HG03064 (cell line): ENCODE results near the gene SENP8.
A peak's percentile ranks its signal among the peaks of the same experiment; 100 is the strongest.
"Not testable (repeated sequence)": the region's sequence is repeated elsewhere in the genome, so short reads cannot be mapped to it uniquely, and the experiment has no call there.

Experiments
- ATAC-seq: cut with Tn5 transposase; IDR thresholded peaks from one replicate; pipeline ENCODE4 v1.9.1; 2021; ENCODE audit warnings: low read depth; ENCODE audit not compliant: unreplicated experiment

SENP8 gene

DNA sequence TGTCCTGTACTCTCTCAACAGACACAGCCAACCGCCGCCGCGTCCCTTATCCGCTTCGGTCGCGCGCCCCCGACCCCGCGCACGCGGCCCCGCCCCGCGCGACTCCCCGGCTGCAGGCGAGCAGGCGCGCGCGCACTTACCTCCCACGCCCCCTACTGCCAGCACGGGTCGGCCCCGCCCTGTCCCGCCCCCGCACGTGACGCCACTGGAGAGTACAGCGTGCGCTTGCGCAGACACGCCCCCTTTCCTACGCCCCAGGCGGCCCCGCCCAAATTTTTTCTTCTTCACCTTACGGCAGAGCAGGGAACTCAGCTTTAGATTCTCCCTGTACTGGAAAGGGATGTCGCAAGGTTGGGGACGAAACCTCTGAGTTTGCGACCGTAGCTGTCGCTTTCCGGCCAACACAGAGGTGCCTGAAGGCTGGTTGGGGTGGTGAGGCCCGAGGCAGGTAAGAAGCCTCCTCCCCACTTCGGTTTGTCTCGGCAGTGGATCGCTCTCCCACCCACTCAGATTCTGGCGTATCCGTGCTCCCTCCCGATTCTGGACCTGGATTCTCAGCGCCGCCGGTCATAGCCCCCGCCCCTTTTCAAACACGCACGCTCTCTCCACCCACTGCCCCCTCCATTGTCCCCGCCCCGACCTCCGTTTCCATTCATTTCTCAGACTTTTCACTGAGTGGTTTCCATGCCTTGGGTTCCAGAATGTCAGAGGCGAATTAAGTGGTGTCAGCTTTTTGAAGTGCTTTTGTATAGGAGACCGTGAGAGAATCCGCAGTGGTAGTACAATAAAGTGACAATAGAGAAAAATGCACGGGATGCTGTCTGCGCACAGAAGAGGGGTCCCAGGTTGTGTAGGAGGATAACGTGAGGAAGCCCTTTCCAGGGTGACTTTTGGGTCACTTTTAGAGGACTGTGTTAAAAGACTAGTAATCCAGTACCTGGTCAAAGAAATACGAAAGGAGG lies at the start of gene SENP8, which contains the start of gene MYO9A:
Gene SENP8, plus strand, starts transcription at position 387 of the 962 bp plus-strand sequence. CDS start 21,221 bp downstream, outside the sequence.
Gene MYO9A, minus strand, starts transcription at position 134 of the 962 bp plus-strand sequence. CDS start 71,587 bp downstream, outside the sequence.
- peak; percentile 71 for ATAC-seq

DNA sequence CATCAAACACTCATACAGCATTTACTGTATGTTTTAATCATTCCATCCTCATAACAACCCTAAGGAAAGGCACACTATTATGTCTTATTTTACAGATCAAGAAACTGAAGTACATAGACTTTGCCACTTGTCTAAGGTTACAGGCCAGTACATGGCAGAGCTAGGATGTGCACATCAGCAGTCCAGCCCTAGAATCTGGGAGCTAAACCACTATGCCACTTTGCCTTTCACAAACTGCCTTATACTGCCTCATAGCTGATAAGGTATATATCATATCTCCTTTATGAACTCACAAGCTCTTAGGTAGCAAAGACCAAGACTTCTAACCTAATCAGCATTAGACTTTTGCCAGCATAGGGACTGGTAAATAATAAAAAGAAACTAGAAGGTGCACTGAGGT lies 49.3 kb upstream of the SENP8 start:
- ATAC-seq, result no peak

DNA sequence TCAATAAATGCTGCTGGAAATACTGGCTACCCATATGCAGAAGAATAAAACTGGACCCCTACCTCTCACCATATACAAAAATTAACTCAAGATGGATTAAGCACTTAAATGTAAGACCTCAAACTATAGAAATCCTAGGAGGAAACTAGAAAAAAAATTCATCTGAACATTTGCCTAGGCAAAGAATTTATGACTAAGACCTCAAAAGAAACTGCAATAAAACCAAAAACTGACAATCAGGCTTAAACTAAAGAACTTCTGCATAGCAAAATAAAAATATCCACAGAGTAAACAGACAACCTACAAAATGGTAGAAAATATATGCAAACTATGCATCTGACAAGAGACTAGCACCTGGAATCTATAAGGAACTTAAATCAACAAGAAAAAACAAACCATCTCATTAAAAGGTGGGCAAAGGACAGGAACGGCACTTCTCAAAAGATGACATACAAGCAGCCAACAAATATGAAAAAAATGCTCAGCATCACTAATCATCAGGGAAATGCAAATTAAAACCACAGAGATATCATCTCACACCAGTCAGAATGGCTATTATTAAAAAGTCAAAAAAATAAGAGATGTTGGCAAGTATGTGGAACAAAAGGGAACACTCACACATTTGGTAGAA lies 47.3 kb upstream of the SENP8 start:
- no peak for ATAC-seq

DNA sequence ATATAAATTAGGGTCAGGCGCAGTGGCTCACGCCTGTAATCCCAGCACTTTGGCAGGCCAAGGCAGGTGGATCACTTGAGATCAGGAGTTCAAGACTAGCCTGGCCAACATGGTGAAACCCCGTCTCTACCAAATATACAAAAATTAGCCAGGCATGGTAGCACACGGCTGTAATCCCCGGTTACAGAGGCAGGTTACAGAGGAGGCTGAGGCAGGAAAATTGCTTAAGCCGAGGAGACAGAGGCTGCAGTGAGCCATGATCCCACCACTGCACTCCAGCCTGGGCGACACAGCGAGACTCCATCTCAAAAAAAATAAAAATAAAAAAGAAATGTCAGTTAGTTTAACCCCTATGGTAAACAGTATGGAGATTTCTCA lies 46.8 kb upstream of the SENP8 start:
- ATAC-seq, result not testable (repeated sequence)

DNA sequence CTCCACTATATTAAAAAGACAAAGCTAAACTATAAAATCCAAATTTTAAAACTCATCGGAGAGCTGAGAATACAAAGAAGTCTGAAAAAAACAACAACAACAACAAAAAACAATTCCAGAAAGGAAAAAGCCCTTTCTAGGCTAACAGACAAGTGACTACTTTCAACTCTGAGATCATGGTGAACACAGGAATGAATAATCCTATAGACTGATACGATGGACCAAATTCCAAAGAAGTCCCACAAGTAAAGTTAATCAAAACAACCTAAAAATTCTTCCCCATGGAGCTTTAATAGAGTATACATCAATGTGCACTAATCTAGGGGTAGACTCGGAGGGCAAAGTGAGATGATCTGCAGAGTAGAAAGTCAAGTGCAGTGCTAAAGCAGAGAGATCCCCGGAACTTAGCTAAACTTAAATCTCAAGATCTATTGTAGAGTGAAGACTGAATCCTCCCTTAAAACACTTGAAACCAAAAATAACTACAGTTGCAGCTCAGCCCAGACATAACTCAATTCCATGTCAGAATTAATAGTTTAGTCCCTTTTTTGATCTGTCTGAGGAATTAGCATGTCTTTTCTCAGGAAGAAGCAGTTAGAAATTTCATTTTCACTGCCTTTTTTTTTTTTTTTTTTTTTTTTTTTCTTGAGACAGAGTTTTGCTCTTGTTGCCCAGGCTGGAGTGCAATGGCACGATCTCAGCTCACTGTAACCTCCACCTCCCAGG lies 43.7 kb upstream of the SENP8 start:
- ATAC-seq, result no peak

DNA sequence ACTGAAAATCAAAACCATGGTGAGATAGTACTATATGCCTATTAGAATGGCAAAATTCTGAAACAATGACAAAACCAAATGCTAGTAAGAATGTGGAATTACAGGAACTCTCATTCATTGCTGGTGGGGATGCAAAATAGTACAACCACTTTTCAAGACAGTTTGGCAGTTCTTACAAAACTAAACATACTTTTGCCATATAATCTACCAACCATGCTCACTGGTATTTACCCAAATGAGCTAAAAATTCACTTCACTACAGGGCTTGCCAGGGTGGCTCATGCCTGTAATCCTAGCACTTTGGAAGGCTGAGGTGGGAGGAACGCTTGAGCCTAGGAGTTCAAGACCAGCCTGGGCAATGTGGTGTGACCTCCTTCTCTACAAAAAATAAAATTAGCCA lies 40.3 kb upstream of the SENP8 start:
- ATAC-seq, result no peak

DNA sequence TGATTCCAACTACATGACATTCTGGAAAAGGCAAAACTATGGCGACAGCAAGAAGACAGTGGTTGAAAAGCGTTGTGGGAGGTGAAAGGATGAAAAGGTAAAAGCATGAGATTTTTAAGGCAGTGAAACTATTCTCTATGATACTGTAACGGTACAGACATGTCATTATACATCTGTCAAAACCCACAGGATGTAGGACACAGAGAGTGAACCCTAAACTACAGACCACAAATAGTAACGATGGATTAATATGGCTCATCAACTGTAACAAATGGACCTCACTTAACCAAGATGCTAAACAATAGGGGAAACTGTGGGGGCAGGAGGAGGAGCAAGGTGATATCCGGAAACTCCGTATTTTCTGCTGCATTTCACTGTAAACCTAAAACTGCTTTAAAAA lies 39.3 kb upstream of the SENP8 start:
- peak; percentile 95 for ATAC-seq

DNA sequence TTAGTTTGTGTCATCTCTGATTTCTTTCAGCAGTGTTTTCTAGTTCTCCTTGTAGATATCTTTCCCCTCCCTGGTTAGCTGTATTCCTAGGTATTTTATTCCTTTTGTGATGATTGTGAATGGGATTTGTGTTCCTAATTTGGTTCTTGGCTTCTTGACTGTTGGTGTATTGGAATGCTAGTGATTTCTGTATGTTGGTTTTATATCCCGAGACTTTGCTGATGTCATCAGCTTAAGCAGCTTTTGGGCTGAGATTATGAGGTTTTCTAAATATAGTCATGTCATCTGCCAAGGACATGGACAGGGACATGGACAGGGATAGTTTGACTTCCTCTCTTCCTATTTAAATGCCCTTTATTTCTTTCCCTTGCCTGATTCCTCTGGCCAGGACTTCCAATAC lies 36.0 kb upstream of the SENP8 start:
- no peak for ATAC-seq

DNA sequence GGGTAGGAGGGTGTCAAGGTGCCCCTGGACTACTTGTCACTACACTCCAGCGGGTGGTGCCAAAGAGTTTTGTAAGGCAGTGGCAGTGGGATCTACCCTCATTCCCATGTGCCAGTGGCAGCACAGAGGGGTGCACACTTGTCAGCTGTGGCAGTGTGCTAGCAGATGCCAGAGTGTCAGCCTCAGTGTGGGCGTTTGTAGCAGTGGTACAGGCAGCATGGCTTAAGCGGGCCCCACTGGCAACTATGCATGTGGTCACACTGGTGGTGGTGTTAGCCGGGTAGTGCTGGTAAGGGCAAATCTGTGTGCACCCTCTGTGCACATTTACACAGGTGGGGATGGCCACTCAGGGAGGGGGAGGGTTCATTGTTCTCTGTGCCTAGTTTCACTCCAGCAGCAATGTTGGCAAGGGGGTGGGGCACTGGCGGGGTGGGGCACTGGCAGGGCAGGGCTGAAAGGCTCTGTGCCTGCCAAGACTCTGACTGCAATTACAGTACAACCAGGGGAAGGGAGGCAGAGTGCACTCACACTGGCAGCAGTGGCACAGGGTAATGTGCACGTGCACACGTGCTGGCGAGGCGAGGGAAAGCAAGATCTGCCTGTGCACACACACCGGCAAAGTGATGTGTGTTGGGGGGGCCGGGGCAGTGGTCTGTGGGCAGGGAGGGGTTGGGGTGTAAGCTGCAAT lies 32.0 kb upstream of the SENP8 start:
- ATAC-seq, result no peak

DNA sequence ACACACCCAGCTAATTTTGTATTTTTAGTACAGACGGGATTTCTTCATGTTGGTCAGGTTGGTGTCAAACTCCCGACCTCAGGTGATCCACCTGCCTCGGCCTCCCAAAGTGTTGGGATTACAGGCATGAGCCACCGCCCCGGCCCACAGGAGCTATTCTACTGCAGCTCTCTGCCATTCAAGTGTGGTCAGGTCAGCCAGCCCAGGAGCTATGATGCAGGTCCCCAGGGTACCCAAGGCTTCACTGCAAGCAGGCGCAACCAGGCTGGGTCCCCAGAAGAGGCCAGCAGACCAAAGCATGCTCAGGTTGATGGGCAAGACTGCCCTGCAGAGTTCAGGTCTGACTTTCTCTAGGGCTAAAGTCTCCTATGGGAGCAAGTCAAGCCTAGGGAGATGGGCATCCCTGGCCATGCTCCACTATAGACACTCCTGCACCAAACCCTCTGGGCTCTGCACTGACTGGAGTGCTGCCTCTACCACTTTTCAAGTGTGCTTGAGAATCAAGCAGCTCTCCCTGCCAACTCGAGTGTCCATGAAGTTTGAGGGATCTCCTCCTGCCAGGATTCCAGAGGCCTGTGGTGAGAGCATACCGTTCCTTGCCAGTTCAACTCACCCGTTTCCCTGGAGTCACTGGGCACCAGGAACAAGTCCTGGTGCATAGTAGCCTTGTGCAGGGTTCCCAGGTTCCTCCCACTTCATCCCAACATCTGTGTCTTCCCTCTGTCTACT lies 31.1 kb upstream of the SENP8 start:
- no peak for ATAC-seq

DNA sequence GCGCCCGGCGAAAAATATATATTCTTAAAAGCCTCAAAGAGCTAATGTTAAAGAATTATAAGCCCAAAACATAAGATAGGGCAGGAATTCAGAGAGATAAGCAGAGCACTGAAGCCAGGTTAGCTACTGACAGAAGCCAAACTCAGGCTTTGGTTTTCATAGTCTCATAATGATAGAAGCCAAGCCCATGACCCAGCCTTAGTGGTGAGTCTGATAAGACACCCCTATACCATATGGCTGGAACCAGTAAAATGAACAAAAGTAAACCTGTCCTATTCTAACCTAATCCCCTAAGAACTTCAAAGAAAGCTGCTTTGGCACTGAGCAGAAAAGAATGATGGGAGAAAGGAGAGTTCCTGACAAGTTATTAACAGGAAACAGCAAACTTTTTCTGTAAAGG lies 26.2 kb upstream of the SENP8 start:
- no peak for ATAC-seq

DNA sequence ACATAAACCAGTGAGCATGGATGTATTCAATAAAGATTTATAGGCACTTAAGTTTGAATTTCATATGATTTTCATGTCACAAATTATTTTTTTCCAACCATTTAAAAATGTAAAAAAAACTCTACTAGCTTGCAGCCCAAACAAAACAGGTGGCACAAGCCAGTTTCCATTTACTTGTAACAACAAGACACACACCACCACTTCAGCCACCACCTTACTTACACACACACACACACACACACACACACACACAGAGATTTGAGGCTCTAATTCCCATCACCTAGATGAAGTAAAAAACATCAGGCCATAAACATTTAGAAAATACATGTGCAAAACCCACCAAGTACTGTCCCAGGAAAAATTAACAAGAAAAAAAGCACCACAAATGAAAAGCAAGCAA lies 25.5 kb upstream of the SENP8 start:
- ATAC-seq, result no peak

DNA sequence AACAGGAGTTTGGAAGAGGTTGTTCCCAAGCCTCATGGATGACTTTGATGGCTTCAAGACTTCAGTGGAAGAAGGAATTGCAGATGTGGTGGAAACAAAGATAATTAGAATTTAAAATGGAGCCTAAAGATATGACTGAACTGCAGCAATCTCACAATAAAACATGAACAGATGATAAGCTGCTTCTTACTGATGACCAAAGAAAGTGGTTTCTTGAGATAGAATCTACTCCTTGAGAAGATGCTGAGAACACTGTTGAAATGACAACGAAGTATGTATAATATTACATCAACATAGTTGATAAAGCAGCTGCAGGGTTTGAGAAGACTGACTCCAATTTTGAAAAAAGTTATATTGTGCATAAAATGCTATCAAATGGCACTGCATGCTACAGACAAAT lies 21.4 kb upstream of the SENP8 start:
- ATAC-seq, result no peak

DNA sequence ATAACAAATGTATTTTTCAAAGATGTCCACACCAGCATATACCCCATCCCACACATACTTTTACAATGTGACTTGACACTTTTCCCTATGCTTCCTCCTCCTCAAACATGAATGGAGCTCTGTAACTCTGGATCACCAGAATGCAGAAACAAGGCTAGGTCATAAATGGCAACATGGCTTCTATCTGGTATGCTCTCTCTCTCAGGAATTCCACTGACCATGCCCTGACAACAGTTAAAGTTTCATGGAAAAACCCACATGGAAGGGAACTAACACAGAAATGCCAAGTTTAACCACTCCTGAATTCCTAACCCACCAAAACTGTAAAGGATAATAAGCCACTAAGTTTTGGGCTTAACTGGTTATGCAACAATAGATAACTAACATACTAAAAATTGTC lies 20.2 kb upstream of the SENP8 start:
- ATAC-seq, result no peak

DNA sequence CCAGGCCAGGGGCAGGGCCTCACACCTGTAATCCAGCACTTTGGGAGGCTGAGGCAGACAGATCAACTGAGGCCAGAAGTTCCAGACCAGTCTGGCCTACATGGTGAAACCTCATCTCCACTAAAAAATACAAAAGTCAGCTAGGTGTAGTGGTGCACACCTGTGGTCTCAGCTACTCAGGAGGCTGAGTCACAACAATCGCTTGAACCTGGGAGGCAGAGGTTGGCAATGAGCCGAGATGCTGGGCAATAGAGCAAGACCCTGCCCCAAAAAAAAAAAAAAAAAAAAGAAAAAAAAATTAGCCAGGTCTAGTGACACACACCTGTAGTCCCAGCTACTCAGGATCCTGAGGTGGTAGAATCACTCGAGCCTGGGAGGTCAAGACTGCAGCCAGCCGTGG lies 19.0 kb upstream of the SENP8 start:
- no peak for ATAC-seq

DNA sequence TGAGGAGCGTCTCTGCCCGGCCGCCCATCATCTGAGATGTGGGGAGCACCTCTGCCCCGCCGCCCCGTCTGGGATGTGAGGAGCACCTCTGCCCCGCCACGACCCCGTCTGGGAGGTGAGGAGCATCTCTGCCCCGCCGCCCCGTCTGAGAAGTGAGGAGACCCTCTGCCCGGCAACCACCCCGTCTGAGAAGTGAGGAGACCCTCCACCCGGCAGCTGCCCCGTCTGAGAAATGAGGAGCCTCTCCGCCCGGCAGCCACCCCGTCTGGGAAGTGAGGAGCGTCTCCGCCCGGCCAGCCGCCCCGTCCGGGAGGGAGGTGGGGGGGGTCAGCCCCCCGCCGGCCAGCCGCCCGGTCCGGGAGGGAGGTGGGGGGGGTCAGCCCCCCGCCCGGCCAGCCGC lies 17.7 kb upstream of the SENP8 start:
- not testable (repeated sequence) for ATAC-seq

DNA sequence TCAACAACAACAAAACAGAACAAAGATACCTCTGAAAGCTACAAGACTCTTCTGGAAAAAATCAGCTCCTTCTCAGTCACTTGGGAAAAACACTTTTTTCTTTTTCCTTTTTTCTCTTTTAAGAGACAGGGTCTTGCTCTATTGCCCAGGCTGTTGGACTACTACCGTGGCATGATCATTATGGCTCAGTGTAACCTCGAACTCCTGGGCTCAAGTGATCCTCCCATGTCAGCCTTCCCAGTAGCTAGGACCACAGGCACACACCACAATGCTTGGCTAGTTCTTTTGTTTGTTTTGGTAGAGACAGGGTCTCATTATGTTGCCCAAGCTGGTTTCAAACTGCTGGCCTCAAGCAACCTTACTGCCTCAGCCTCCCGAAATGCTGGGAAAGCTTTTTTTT lies 13.1 kb upstream of the SENP8 start:
- no peak for ATAC-seq

DNA sequence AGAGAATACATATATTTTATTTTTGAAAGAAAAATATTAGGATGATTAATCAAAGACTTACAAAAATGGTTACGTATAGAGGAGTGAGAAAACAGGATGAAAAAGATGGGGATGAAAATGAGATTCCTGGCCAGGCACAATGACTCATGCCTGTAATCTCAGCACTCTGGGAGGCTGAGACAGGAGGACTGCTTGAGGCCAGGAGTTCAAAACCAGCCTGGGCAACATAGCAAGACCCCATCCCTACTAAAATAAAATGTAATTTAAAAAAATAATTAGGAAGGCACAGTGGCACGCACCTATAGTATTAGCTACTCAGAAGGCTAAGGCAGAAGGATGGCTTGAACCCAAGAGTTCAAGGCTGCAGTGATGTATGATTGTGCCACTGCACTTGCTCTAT lies 12.1 kb upstream of the SENP8 start:
- no peak for ATAC-seq

DNA sequence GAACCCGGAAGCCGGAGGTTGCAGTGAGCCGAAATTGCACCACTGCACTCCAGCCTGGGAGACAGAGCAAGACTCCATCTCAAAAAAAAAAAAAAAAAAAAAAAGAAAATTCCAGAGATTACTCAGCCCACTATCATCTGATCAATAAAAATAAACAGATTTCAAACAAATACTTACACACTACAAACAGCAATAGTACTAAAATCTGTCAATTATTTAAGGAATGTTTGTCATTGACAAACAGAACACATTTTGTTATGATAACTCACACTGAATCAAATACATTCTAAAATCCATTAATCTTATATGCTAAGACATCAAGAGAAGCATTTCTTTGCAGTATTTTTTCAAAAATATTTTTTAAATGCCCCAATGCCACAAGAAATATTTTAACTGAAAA lies 7.8 kb upstream of the SENP8 start:
- no peak for ATAC-seq

DNA sequence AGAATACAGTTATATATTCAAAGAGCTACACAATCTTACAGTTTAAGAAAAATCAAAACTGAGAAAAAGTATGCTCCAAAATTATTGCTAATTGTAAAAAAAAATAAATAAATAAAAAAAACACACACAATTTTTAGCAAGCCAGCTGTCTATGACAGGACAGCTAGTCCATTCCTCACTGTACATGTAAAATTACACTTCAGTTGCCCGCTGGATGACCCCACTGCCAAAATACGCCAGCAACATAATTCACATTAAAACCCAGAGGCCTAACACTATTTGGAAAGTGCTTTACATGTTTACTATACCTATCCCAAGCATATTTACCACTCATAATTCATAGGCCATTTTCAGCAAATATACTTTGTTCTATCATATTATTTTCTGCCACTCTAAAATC lies 6.1 kb upstream of the SENP8 start:
- no peak for ATAC-seq
